Adipose tissue (tissue), 3 donors: Measurements from ENCODE around the gene FAM163A. TPM values are rescaled to one million over a fixed set of nuclear protein-coding genes. Genes with fewer than 3 reads are reported as not detected.

Experiments used
- H3K27ac ChIP-seq: one replicate; pipeline ENCODE4 v1.5.1; 2013; ENCODE audit warnings: low read depth, low read length
- WGBS, 3 donors: extraction: QIAGEN DNeasy Blood & Tissue Kit; methylation state at CpG; one replicate each; pipeline ENCODE4 v1.1.7; 2013; 5-methylcytosine and 5-hydroxymethylcytosine counted together
- polyA plus RNA-seq, 3 donors: library from polyadenylated mRNA; stranded (reverse); fragments of 200-250 nt; gene quantifications; one replicate each; pipeline ENCODE4 v1.2.3, GENCODE V29; 2013
- donor health status: healthy with polysubstance abuse.
- donor health status: Bipolar disorder and iron deficiency.
- donor health status: healthy.

FAM163A gene
- polyA plus RNA-seq, 3 donors: 0.05 to 0.22 (median 0.06) TPM

- 66 to 74% (median 67%) methylated on average over 4 of the region's 4 CpGs for WGBS, 3 donors
- H3K27ac ChIP-seq: no peak overlapping the region
These were observed 2.7 kb downstream of the FAM163A start for GRCh38 chr1:179745743-179746142.

- WGBS, 3 donors: 92 to 100% (median 93%) methylated on average over 2 of the region's 2 CpGs
- no peak overlapping the region for H3K27ac ChIP-seq
These were observed 4.5 kb downstream of the FAM163A start for GRCh38 chr1:179747611-179748010.

GRCh38 chr1:179748772-179749171, 5.7 kb downstream of the FAM163A start:
- WGBS, 3 donors: 78 to 89% (median 88%) methylated on average over 4 of the region's 4 CpGs
- H3K27ac ChIP-seq: no peak overlapping the region

- H3K27ac ChIP-seq: no peak overlapping the region
- WGBS, 3 donors: 42 to 59% (median 58%) methylated on average over 1 of the region's 1 CpG
These were observed 7.5 kb downstream of the FAM163A start for GRCh38 chr1:179750630-179751029.

- H3K27ac ChIP-seq: no peak overlapping the region
These were observed 10.0 kb downstream of the FAM163A start for GRCh38 chr1:179753061-179753460.

- H3K27ac ChIP-seq: no peak overlapping the region
- 71 to 74% (median 72%) methylated on average over 4 of the region's 4 CpGs for WGBS, 3 donors
These were observed 11.0 kb downstream of the FAM163A start for GRCh38 chr1:179754041-179754624.

GRCh38 chr1:179757933-179758332, 14.8 kb downstream of the FAM163A start:
- 55 to 73% (median 64%) methylated on average over 4 of the region's 4 CpGs for WGBS, 3 donors
- no peak overlapping the region for H3K27ac ChIP-seq

GRCh38 chr1:179760521-179760920, 17.4 kb downstream of the FAM163A start:
- WGBS, 3 donors: 70 to 87% (median 85%) methylated on average over 2 of the region's 2 CpGs
- no peak overlapping the region for H3K27ac ChIP-seq

GRCh38 chr1:179761296-179761695, 18.2 kb downstream of the FAM163A start:
- 32 to 65% (median 62%) methylated on average over 8 of the region's 8 CpGs for WGBS, 3 donors
- H3K27ac ChIP-seq: no peak overlapping the region

- 55 to 65% (median 62%) methylated on average over 6 of the region's 6 CpGs for WGBS, 3 donors
- H3K27ac ChIP-seq: no peak overlapping the region
These were observed 19.0 kb downstream of the FAM163A start for GRCh38 chr1:179761846-179762640.

GRCh38 chr1:179767177-179767581, 24.1 kb downstream of the FAM163A start:
- H3K27ac ChIP-seq: no peak overlapping the region
- 68 to 83% (median 77%) methylated on average over 5 of the region's 5 CpGs for WGBS, 3 donors

GRCh38 chr1:179767996-179768395, 24.9 kb downstream of the FAM163A start:
- no peak overlapping the region for H3K27ac ChIP-seq
- 85 to 94% (median 94%) methylated on average over 2 of the region's 2 CpGs for WGBS, 3 donors

- no peak overlapping the region for H3K27ac ChIP-seq
- 81 to 85% (median 83%) methylated on average over 9 of the region's 9 CpGs for WGBS, 3 donors
These were observed 27.9 kb downstream of the FAM163A start for GRCh38 chr1:179770887-179771502.

- H3K27ac ChIP-seq: no peak overlapping the region
- 96 to 98% (median 98%) methylated on average over 4 of the region's 4 CpGs for WGBS, 3 donors
These were observed 30.2 kb downstream of the FAM163A start for GRCh38 chr1:179773264-179773663.

GRCh38 chr1:179774000-179774399, 30.9 kb downstream of the FAM163A start:
- no peak overlapping the region for H3K27ac ChIP-seq
- WGBS, 3 donors: 89 to 100% (median 93%) methylated on average over 2 of the region's 2 CpGs

GRCh38 chr1:179774566-179774965, 31.5 kb downstream of the FAM163A start:
- WGBS, 3 donors: 86 to 90% (median 87%) methylated on average over 8 of the region's 8 CpGs
- H3K27ac ChIP-seq: no peak overlapping the region

GRCh38 chr1:179775009-179775408, 31.9 kb downstream of the FAM163A start:
- no peak overlapping the region for H3K27ac ChIP-seq
- WGBS, 3 donors: 87 to 90% (median 89%) methylated on average over 6 of the region's 6 CpGs

GRCh38 chr1:179776831-179777230, 33.7 kb downstream of the FAM163A start:
- H3K27ac ChIP-seq: no peak overlapping the region
- WGBS, 3 donors: 94 to 98% (median 98%) methylated on average over 2 of the region's 2 CpGs

GRCh38 chr1:179777731-179778130, 34.6 kb downstream of the FAM163A start:
- 90 to 97% (median 92%) methylated on average over 3 of the region's 3 CpGs for WGBS, 3 donors
- H3K27ac ChIP-seq: no peak overlapping the region
